GM18507 (cell line): ENCODE data around the gene ARSB.
"Not testable (repeated sequence)": the region's sequence is repeated elsewhere in the genome, so short reads cannot be mapped to it uniquely, and the experiment has no call there.

Experiments
- DNase-seq: peaks from one replicate; pipeline ENCODE4 v3.0.0; 2011; ENCODE audit warnings: low read depth; ENCODE audit not compliant: insufficient read length; ENCODE audit errors: extremely low spot score
- FAIRE-seq: peaks from 2 replicates; lab custom pipeline; 2011; peaks lifted over from hg19 to GRCh38; lab: Jason Lieb, UNC

Gene ARSB

GRCh38 chr5:78909224-78909983 lies 75.7 kb downstream of the ARSB start:
- not testable (repeated sequence) for DNase-seq, FAIRE-seq

GRCh38 chr5:78908173-78909061 lies 76.7 kb downstream of the ARSB start:
- no peak for DNase-seq
- no peak for FAIRE-seq

DNA sequence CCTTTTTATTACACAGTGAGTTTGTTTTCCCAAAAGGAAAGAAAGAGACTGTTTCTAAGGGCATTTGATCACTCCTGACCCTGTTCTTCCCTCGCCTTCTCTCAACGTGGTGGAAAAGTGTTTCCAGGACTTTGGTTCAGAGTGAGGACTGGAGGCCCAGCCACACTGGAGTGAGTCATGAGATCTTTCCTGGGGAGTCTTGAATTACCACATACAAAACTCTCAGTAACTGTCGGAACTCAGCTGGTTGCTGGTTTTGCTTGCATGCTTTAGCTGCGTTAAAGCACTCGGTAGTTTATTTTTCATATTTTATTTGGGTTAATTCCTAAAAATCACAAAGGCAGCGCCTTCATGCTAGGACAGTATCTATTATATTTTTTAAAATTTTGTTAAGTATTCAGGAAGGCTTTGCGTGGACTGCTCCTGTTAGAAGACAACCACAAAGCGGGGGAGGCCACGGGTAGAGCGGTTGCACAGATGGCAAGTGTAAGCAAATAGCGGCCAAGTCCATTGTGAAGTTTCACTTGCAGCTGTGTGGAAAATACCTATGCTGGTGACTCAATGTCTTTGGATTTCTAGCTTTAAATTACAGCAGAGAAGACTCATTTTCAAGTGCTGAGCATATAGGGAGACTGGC lies 77.7 kb downstream of the ARSB start:
- FAIRE-seq: no peak
- no peak for DNase-seq

- DNase-seq: no peak
- FAIRE-seq: peak; percentile 73
These were observed 79.8 kb downstream of the ARSB start for GRCh38 chr5:78905084-78905938.

GRCh38 chr5:78903861-78904260 lies 81.2 kb downstream of the ARSB start:
- FAIRE-seq (no peak), DNase-seq (no peak)

DNA sequence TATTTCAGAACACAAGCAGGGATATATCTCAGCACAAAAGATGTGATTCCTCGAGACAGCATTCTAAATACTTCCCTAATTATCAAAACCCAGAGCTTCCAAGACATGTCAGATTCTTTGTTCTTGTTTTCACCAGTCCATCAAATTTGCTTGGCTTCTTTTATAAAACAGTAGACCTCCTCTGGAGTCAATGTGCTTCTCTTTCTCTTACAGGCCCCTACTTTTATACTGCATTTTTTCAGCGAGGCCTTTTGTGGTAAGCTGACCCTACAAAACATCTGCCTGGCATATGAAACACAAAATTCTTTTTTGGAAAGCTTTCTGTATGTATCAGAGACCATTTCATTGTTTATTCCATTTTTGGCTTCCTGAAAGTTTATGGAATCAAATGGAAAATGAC lies 81.8 kb downstream of the ARSB start:
- no peak for DNase-seq
- no peak for FAIRE-seq

DNA sequence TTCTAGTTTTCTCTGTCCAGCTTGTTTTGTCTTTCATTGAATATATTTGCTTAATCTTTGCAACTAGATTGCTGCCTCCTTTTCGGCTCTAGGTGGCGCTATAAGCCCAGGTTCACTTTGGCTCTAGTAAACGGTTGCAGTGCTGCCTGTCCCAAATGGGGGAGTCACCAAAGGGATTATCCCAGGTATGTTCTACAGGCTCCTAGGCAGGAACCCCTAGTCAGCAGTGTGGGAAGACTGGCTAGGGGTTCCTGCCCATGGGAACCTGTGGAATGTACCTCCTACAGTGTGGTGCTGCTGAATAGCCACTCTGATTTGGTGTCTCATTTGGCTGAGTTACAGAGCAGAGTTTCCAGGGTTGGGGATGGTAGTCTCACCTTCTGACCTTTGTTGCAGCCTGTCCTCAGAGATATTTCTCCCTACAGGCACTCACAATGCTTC lies 85.2 kb downstream of the ARSB start:
- FAIRE-seq (peak; percentile 73), DNase-seq (no peak)

DNA sequence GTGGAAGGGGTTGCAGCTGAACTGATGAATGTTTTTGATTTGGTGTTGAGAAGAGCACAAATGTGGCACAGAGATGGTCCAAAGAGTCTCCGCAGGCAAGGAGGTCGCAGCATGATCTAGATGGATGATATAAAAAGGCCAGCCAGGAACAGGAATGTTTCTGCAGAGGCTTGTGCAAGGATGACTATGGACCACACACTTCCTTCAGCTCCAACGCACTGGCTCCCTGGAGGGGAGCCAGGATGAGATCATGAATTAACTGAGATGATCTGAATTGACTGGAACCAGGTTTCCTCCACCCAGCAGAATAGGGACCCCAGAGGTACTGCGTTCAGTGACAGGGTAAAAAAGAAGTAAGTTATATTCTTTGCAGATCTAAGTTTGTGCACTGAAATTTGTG lies 89.0 kb downstream of the ARSB start:
- FAIRE-seq (no peak), DNase-seq (no peak)

- no peak for FAIRE-seq
- no peak for DNase-seq
These were observed 89.5 kb downstream of the ARSB start for GRCh38 chr5:78895616-78896015.

GRCh38 chr5:78893940-78894677 lies 91.0 kb downstream of the ARSB start:
- DNase-seq (no peak), FAIRE-seq (peak; percentile 42)

GRCh38 chr5:78890667-78891379 lies 94.3 kb downstream of the ARSB start:
- DNase-seq (no peak), FAIRE-seq (no peak)

GRCh38 chr5:78889369-78890140 lies 95.6 kb downstream of the ARSB start:
- FAIRE-seq (no peak), DNase-seq (no peak)

DNA sequence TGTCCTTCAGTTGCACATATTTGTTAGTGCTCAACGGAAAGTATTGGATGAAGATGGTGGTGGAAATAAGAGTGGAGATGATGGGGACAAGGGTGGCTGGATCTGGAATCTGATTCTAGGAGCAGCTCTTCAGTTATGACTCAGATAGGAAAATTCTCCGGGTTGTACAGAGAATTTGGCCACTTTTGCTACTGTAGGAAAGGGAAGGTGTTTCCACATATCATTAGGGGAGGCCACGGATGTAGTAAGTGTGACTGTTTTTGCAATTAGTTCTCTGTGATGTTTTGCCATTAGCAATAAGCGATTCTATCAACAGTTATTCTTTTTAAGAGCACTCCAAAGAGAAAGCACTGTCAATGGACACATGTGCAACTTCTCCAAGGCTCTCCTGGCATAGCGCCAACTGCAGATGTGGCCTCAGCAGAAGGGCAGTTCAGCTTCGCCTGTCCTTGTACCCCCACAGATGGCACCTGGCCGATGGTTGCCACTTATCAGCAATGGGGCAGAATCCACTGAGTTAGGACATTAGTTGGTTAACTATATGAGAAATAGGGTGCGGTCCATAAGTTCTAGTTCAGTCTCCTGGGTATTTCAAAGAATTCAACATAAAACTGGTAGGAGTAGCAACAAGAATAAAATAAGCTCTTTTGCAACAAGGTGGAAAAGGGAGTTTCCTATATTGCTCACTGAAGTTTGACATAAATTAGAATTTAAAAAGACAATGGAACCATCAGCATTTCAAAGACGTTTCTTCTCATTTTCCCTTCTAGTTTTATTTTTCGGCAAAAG lies 96.3 kb downstream of the ARSB start:
- DNase-seq (no peak), FAIRE-seq (no peak)

DNA sequence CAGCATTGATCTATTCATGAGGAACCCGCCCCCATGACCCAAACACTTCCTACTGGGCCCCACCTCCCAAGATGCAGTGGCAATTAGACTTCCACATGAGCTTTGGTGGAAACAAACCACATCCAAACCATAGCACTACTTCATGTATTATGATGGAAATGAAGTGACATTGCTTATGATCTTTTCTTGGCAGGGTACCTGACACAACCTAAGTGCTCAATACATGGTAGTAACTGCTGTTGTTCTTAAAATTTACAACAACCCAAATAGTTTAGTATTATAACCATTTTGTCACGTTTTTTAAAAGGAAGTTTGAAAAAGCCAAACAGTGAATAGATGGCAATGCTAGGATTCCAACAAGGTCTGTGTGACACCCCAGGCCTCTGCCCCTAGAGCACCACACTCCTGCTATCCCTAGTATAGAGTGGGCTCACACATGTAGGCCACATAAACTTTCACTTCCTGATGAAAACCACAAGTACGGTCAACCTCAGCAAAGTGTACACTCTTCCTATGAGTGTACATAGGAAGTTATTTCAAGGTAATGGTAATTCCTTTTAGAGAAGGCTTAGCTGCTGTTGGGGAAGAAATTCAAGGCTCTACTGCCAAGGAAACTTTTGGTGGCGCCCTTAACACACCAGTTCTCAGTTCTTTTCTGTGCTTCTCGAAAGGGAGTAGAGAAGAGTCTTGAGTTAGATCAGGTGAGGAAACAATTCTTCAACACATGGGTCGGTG lies 97.6 kb downstream of the ARSB start:
- DNase-seq (no peak), FAIRE-seq (peak; percentile 96)

- DNase-seq: no peak
- FAIRE-seq: peak; percentile 29
These were observed 98.5 kb downstream of the ARSB start for GRCh38 chr5:78886341-78887230.
